BE2C (cell line): ENCODE data around the gene RNASE1.
A peak's percentile ranks its signal among the peaks of the same experiment; 100 is the strongest.
"Not testable (repeated sequence)": the region's sequence is repeated elsewhere in the genome, so short reads cannot be mapped to it uniquely, and the experiment has no call there.

Source experiments
- DNase-seq: peaks from one replicate; pipeline ENCODE4 v3.0.0-alpha.2; 2020
- H3K27me3 ChIP-seq: fragments of 250-450 bp; sonication (Bioruptor Pico); 2 replicates; pipeline ENCODE4 v1.5.1; 2020; ENCODE audit warnings: mild to moderate bottlenecking
- H3K36me3 ChIP-seq: fragments of 250-450 bp; sonication (Bioruptor Pico); 2 replicates; pipeline ENCODE4 v1.5.1; 2020; ENCODE audit warnings: mild to moderate bottlenecking
- H3K4me1 ChIP-seq: fragments of 250-450 bp; sonication (Bioruptor Pico); 2 replicates; pipeline ENCODE4 v1.5.1; 2020
- H3K4me3 ChIP-seq: 2 replicates; pipeline ENCODE4 v1.5.1; 2011; ENCODE audit warnings: low read depth, low read length
- H3K9me3 ChIP-seq: fragments of 250-450 bp; sonication (Bioruptor Pico); 2 replicates; pipeline ENCODE4 v1.5.1; 2020
- TF ChIP-seq, protein P1 (sequence below): IDR thresholded peaks from 2 replicates; pipeline ENCODE4 v1.5.1; 2012; ENCODE audit warnings: mild to moderate bottlenecking, low read depth, low read length

Gene RNASE1

DNA sequence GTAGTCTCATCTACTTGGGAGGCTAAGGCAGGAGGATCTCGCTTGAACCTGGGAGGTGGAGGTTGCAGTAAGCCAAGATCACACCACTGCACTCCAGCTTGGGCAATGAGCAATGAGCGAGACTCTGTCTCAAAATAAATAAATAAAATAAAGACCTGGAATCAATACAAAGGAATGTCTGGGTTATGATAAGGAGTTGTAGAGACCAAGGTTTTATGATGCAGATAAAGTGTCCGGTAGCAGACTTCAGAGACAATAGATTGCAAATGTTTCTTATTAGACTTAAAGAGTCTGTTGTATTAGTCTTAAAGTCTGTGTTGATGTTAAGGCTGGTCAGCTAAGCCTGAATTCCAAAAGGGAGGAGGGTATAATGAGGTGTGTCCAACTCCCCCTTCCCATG lies 35.2 kb upstream of the RNASE1 start:
- TF ChIP-seq, protein P1, sequence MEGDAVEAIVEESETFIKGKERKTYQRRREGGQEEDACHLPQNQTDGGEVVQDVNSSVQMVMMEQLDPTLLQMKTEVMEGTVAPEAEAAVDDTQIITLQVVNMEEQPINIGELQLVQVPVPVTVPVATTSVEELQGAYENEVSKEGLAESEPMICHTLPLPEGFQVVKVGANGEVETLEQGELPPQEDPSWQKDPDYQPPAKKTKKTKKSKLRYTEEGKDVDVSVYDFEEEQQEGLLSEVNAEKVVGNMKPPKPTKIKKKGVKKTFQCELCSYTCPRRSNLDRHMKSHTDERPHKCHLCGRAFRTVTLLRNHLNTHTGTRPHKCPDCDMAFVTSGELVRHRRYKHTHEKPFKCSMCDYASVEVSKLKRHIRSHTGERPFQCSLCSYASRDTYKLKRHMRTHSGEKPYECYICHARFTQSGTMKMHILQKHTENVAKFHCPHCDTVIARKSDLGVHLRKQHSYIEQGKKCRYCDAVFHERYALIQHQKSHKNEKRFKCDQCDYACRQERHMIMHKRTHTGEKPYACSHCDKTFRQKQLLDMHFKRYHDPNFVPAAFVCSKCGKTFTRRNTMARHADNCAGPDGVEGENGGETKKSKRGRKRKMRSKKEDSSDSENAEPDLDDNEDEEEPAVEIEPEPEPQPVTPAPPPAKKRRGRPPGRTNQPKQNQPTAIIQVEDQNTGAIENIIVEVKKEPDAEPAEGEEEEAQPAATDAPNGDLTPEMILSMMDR: no peak
- DNase-seq: no peak
- Histone ChIP-seq H3K27me3 (peaks cover 27% of the 10 kb centered on the region), H3K9me3 (no peaks in the 10 kb centered on the region), H3K4me1 (no peaks in the 10 kb centered on the region), H3K4me3 (no peak overlapping the region), H3K36me3 (no peaks in the 10 kb centered on the region)

DNA sequence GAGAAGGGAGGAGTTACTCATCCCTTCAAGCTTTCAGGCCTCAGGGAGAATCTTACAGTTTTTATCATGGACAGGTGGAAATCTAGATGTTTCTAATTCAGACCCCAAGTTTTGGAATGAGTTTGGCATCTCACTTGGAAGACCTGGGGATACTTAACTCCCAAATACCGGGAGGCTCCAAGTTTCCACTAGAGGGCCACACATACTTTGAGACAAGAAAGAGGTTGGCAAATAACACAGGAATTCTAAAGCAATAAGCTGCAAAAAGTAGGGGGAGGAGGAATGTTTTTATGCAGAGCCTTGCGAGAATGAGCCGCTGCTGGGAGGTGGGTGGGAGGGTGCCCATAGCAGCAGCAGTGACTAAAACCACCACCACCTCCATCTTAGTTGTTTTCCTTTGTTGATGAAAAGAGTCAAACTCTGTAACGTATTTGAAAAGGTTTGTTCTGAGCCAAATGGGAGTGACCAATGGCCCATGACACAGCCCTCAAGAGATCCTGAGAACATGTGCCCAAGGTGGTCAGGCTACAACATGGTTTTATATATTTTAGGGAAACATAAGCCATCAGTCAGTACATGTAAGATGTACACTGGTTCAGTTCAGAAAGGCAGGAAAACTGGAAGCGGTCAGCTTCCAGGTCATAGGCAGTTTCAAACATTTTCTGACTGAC lies 34.2 kb upstream of the RNASE1 start:
- H3K9me3 ChIP-seq: no peaks in the 10 kb centered on the region
- H3K4me1 ChIP-seq: no peaks in the 10 kb centered on the region
- H3K36me3 ChIP-seq: no peaks in the 10 kb centered on the region
- H3K27me3 ChIP-seq: peaks cover 31% of the 10 kb centered on the region
- no peak for DNase-seq
- TF ChIP-seq, protein P1: peak; percentile 32; the same call in 1 of the 2 replicates
- no peak overlapping the region for H3K4me3 ChIP-seq

DNA sequence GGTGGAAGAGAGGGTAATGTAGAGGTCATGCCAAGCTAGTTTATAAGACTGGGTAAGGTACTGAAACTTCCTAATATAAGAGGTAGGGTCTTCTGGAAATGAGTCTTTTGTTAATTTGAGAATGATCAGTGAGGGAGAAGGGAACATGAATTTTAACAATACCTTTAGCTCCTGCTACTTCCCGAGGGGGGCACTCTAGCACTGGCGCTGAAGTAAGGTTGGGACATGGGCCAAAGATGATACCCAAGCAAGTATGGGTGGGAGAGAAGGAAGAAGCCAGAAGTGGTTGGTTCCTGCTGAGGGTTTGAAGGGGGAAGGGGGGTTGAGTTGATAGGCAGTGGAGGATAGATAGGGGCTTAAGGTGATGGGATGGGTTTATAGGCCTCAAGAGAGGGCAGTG lies 32.3 kb upstream of the RNASE1 start:
- Histone ChIP-seq H3K36me3 (no peaks in the 10 kb centered on the region), H3K4me1 (no peaks in the 10 kb centered on the region), H3K9me3 (no peaks in the 10 kb centered on the region), H3K27me3 (peaks cover 27% of the 10 kb centered on the region), H3K4me3 (no peak overlapping the region)
- DNase-seq: no peak
- TF ChIP-seq, protein P1: no peak

DNA sequence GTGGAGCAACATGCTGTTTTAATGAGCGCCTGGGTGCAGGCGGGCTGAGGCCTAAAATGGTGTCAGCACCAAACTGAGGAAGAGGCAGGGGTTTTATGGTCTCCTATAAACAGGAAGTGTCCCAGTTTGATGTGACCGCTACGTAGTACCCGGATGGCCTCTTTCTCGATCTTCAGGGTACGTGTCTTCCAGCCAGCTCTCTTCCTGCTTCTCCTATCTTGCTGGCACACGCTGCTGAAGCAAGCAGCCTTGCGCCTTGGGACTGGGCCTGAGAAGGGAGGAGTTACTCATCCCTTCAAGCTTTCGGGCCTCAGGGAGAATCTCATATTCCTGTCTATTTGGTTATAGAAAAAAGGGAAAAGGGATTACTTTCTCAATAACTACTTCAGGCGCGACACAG lies 28.2 kb upstream of the RNASE1 start:
- no peaks in the 10 kb centered on the region for H3K36me3 ChIP-seq

DNA sequence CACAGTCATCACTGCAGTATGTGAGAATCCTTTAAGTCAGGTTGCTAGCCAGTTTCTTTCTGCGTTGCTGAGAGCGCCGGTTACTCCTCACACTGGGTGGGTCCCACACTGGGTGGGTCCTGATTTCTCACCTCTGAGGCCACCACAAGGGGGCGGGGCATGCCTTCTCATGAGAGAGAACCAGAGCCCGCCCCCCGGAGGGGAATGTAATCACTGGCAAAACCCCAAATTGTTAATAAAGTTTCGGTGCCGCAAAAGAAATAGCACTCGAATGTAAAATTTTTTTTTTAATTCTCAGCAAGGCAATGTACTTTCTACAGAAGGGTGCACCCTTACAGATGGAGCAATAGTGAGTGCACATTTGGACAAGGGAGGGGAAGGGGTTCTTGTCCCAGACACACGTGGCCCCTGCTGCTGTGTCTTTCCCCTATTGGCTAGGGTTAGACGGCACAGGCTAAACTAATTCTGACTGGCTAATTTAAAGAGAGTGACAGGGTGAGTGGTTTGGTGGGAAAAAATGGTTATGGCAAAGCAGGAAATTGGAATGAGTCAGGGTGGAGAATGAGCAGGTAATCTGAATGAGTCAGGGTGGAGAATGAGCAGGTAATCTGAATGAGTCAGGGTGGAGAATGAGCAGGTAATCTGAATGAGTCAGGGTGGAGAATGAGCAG lies 25.5 kb upstream of the RNASE1 start:
- not testable (repeated sequence) for H3K9me3 ChIP-seq, H3K4me1 ChIP-seq, H3K36me3 ChIP-seq, H3K4me3 ChIP-seq
- peaks cover 37% of the 10 kb centered on the region for H3K27me3 ChIP-seq
- TF ChIP-seq, protein P1: peak; percentile 40
- DNase-seq: peak; percentile 52

More for the DNA sequence above, 28.2 kb upstream of the RNASE1 start:
- Histone ChIP-seq H3K9me3 (no peaks in the 10 kb centered on the region), H3K27me3 (peaks cover 25% of the 10 kb centered on the region), H3K4me3 (no peak overlapping the region), H3K4me1 (no peaks in the 10 kb centered on the region)
- TF ChIP-seq, protein P1: no peak
- DNase-seq: no peak

DNA sequence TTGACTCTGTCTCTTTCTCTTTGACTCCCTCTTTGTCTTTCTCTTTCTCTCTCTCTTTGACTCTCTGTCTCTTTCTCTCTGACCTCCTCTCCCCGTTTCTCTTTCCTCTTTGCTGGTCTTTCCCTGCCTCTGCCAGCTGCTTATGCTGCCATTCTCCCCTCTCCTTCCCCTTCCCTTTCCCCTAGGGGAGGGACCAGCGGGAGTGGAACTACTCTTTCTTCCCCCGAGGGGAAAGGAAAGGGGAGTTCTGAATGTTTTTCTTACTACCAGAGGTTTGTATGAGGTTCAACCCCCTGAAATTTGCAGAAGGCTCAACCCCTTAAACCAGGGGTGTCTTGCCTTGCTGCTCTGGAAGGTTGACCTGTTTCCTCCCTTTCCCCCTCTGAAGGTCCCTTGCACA lies 24.7 kb upstream of the RNASE1 start:
- no peaks in the 10 kb centered on the region for H3K36me3 ChIP-seq
- no peaks in the 10 kb centered on the region for H3K4me1 ChIP-seq
- H3K9me3 ChIP-seq: no peaks in the 10 kb centered on the region
- TF ChIP-seq, protein P1: no peak
- H3K4me3 ChIP-seq: no peak overlapping the region
- H3K27me3 ChIP-seq: peaks cover 39% of the 10 kb centered on the region
- no peak for DNase-seq

DNA sequence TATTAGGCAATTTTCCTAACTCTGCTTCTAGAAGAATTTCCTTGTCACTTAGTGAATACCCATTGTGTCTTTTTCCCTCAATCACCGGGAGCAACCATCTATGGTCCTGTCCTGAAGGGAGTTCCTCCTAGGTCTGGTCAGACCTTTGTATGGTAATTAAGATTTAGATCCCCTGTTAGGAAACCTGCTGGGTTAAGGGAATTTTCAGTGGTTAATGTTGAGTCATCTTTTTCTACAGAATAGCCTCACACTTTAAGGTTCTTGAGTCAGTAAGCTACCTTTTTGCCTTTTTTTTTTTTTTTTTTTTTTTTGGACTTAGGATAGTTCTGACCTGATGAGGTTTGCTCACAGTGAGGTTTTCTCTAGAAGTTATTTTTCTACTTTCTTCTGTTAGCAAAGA lies 24.0 kb upstream of the RNASE1 start:
- H3K4me3 ChIP-seq, DNase-seq, H3K9me3 ChIP-seq, H3K36me3 ChIP-seq, H3K4me1 ChIP-seq: not testable (repeated sequence)
- peaks cover 40% of the 10 kb centered on the region for H3K27me3 ChIP-seq
